ENCODE data around the gene DNM3.

- TF ChIP-seq JUND (IDR thresholded peaks at IDR 0.05; ENCODE audit: low read depth, low read length) (no peak), CREM (IDR thresholded peaks at IDR 0.05; ENCODE audit: low read depth) (no peak), NKRF (conservative IDR thresholded peaks at IDR 0.05) (no peak)
Measured at GRCh38 chr1:172041742-172042141, 200.4 kb downstream of the DNM3 start.

All from GM12878 (cell line).